K562 (cell line): Measurements from ENCODE around the gene MCL1. TPM values are rescaled to one million over a fixed set of nuclear protein-coding genes. Genes with fewer than 3 reads are reported as not detected.
A peak's percentile ranks its signal among the peaks of the same experiment; 100 is the strongest.

Experiments used
- ATF4 ChIP-seq: fragments of 450-650 bp; formaldehyde crosslinking; IDR thresholded peaks from 2 replicates; pipeline ENCODE4 v1.4.0; 2022; ENCODE audit warnings: mild to moderate bottlenecking, moderate library complexity
- E2F3 ChIP-seq: fragments of 250-450 bp; sonication (Bioruptor Pico); IDR thresholded peaks from 2 replicates; pipeline ENCODE4 v1.4.0; 2020; ENCODE audit warnings: mild to moderate bottlenecking
- GABPA ChIP-seq: fragments of 200-800 bp; sonication (Bioruptor generic); conservative IDR thresholded peaks from 2 replicates; pipeline ENCODE4 v1.6.1; 2016; ENCODE audit warnings: low read depth, missing genetic modification characterization, missing compliant biosample characterization
- HMG20B ChIP-seq: fragments of 250-450 bp; sonication (Bioruptor Pico); IDR thresholded peaks from 2 replicates; pipeline ENCODE4 v1.5.0; 2021; ENCODE audit warnings: mild to moderate bottlenecking
- MED1 ChIP-seq: sonication (generic); formaldehyde crosslinking; IDR thresholded peaks from 2 replicates; pipeline ENCODE4 v1.8.1; 2023; ENCODE audit warnings: missing genetic modification reagents, borderline replicate concordance
- POLR3A ChIP-seq: IDR thresholded peaks from 2 replicates; pipeline ENCODE4 v1.6.1; 2011; ENCODE audit warnings: borderline replicate concordance, mild to moderate bottlenecking, moderate library complexity; ENCODE audit not compliant: insufficient read length, insufficient read depth; ENCODE audit errors: extremely low read depth
- SRSF9 ChIP-seq: fragments of 200-400 bp; formaldehyde crosslinking; IDR thresholded peaks from 2 replicates; pipeline ENCODE4 v1.6.1; 2017; ENCODE audit warnings: low read depth, low read length, borderline replicate concordance
- TCF7L2 ChIP-seq: fragments of 150-350 bp; IDR thresholded peaks from 2 replicates; pipeline ENCODE4 v1.6.1; 2016; ENCODE audit warnings: low read depth, mild to moderate bottlenecking, low read length, moderate library complexity
- TOE1 ChIP-seq, 2 experiments: fragments of 450-650 bp in 1 of 2; sonication (generic) in 1 of 2; formaldehyde crosslinking in 1 of 2; IDR thresholded peaks; 2 replicates each; pipeline versions ENCODE4 v1.7.1 to v1.8.0; 2016 to 2022; ENCODE audit warnings: borderline replicate concordance in 2 of 2, mild to moderate bottlenecking in 2 of 2, antibody characterized with exemption in 1 of 2, inconsistent platforms in 1 of 2, low read depth in 1 of 2, missing genetic modification reagents in 1 of 2, moderate library complexity in 1 of 2
- TSHZ1 ChIP-seq: fragments of 250-450 bp; sonication (Bioruptor Pico); IDR thresholded peaks from 2 replicates; pipeline ENCODE4 v1.4.0; 2020; ENCODE audit warnings: mild to moderate bottlenecking, moderate library complexity
- U2AF1 ChIP-seq: fragments of 200-400 bp; formaldehyde crosslinking; optimal IDR thresholded peaks from 2 replicates; pipeline ENCODE3; 2017; ENCODE audit warnings: mild to moderate bottlenecking, low read depth, low read length, moderate library complexity
- XRCC4 ChIP-seq: IDR thresholded peaks from one replicate; pipeline ENCODE4 v1.6.1; 2011; ENCODE audit not compliant: insufficient read depth, insufficient read length; ENCODE audit errors: extremely low read depth
- ZNF12 ChIP-seq: sonication (generic); formaldehyde crosslinking; IDR thresholded peaks from 2 replicates; pipeline ENCODE4 v1.4.0; 2020; ENCODE audit warnings: mild to moderate bottlenecking, missing genetic modification reagents
- ZNF584 ChIP-seq: fragments of 200-800 bp; sonication (Bioruptor generic); IDR thresholded peaks from 2 replicates; pipeline ENCODE4 v1.6.1; 2016; ENCODE audit warnings: low read depth, mild to moderate bottlenecking, missing genetic modification characterization, missing compliant biosample characterization
- ZNF592 ChIP-seq: fragments of 450-650 bp; IDR thresholded peaks from 2 replicates; pipeline ENCODE4 v1.6.1; 2017; ENCODE audit warnings: antibody characterized with exemption, mild to moderate bottlenecking
- ZNF76 ChIP-seq: fragments of 250-450 bp; sonication (Bioruptor Pico); IDR thresholded peaks from 2 replicates; pipeline ENCODE4 v1.4.0; 2020; ENCODE audit warnings: mild to moderate bottlenecking, moderate library complexity, borderline replicate concordance
- ZNF79 ChIP-seq: fragments of 250-450 bp; sonication (Bioruptor Pico); IDR thresholded peaks from 2 replicates; pipeline ENCODE4 v1.4.0; 2020; ENCODE audit warnings: low read depth, mild to moderate bottlenecking, moderate library complexity
- polyA plus RNA-seq, 8 experiments: library from polyadenylated mRNA; depleted of rRNA in 4 of 8; stranded (reverse) in 5 of 8; unstranded in 3 of 8; fragments of >200 nt; fragmentation: Nextera tagmentation in 2 of 8; fragmentation: Illumina TruSeq in 1 of 8; extraction: Ambion mirVana in 2 of 8; extraction: Trizol in 1 of 8; gene quantifications; 2 replicates each; pipeline versions ENCODE4 v1.2.1 to v1.2.3, GENCODE V29; 2011 to 2014; ENCODE audit warnings: inconsistent platforms in 1 of 8, missing spikeins in 1 of 8
- total RNA-seq, 7 experiments: library from RNA; depleted of rRNA in 6 of 7; stranded (reverse); fragments of >200 nt in 6 of 7; fragmentation: Illumina TruSeq in 2 of 7; extraction: Trizol in 2 of 7; gene quantifications; 2 replicates each; pipeline versions ENCODE4 v1.2.1 to v1.2.3, GENCODE V29; 2011 to 2021; ENCODE audit warnings: low replicate concordance in 1 of 7

The MCL1 gene
- total and polyA plus RNA-seq, 9 of the 15 experiments (the other 6 are each of a cell fraction or from before 2014, with no cell fraction given), result 27.1 to 224 (median 138) TPM

GRCh38 chr1:150579110-150579944 is at the start of gene MCL1 (continued):
- TF ChIP-seq ZNF592 (no peak), ZNF76 (no peak), XRCC4 (no peak), GABPA (tag) (peak; percentile 91), TOE1 (IDR thresholded peaks at IDR 0.05; ENCODE audit: borderline replicate concordance) (0 out of 2 replicates have a peak, but pooled peaks have one; percentile 38), TOE1 (CRISPR knock-in tag; IDR thresholded peaks at IDR 0.05; ENCODE audit: borderline replicate concordance, low read depth) (no peak), ATF4 (CRISPR knock-in tag) (0 out of 2 replicates have a peak, but pooled peaks have one; percentile 40), ZNF584 (peak; percentile 54; the same call in 1 of the 2 replicates), MED1 (CRISPR knock-in tag) (no peak), ZNF79 (CRISPR knock-in tag) (no peak), U2AF1 (no peak), POLR3A (no peak), SRSF9 (no peak), HMG20B (no peak), TSHZ1 (CRISPR knock-in tag) (no peak), TCF7L2 (no peak), E2F3 (CRISPR knock-in tag) (no peak), ZNF12 (no peak)
